Measurements from ENCODE around the gene KATNB1.

The KATNB1 gene

GRCh38 chr16:57754354-57755060 lies 18.9 kb downstream of the KATNB1 start:
- TF ChIP-seq, protein P1, sequence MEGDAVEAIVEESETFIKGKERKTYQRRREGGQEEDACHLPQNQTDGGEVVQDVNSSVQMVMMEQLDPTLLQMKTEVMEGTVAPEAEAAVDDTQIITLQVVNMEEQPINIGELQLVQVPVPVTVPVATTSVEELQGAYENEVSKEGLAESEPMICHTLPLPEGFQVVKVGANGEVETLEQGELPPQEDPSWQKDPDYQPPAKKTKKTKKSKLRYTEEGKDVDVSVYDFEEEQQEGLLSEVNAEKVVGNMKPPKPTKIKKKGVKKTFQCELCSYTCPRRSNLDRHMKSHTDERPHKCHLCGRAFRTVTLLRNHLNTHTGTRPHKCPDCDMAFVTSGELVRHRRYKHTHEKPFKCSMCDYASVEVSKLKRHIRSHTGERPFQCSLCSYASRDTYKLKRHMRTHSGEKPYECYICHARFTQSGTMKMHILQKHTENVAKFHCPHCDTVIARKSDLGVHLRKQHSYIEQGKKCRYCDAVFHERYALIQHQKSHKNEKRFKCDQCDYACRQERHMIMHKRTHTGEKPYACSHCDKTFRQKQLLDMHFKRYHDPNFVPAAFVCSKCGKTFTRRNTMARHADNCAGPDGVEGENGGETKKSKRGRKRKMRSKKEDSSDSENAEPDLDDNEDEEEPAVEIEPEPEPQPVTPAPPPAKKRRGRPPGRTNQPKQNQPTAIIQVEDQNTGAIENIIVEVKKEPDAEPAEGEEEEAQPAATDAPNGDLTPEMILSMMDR (IDR thresholded peaks at IDR 0.05; ENCODE audit: insufficient read depth, low read length, missing control alignments), result no peak
- CTCF ChIA-PET, result interaction anchor here (6.8 kb wide), 1 partner anchor 109 kb away, joined by 122 read pairs; no protein-coding TSS in a partner anchor
- no peak overlapping the region for H3K4me3 ChIP-seq (ENCODE audit: low read depth, low read length)
- POLR2A ChIA-PET, result no interaction called here
- no peak for DNase-seq (ENCODE audit: low read depth, low spot score)

DNA sequence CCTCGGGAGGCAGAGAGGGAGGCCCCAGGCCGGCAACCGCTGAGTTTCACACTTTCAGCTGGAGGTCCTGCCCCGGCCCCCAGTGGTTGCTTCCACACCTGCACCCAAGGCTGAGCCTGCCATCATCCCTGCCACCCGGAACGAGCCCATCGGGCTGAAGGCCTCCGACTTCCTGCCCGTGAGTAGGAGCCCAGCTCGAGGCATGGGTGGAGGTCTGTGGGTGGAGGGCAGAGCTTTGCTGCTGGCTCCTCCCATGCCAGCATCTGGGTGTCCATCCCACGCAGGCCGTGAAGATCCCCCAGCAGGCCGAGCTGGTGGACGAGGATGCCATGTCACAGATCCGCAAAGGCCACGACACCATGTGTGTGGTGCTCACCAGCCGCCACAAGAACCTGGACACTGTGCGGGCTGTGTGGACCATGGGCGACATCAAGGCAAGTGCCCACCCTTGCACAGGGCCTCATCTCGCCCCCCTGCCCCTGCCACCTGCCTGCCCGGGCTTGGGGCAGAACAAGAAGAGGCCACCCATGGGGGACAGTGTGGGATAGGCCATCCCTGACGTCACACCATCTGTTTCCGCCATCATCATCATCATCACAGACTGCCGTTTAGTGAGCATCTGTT lies 19.6 kb downstream of the KATNB1 start:
- CTCF ChIA-PET, result interaction anchor here (1.6 to 6.8 kb wide), 7 partner anchors 9 to 179 kb away, joined by 4 to 122 read pairs (median 23); partner anchors contain the start of gene KATNB1
- POLR2A ChIA-PET, result no interaction called here
- H3K4me3 ChIP-seq (ENCODE audit: low read depth, low read length), result no peak overlapping the region
- TF ChIP-seq, protein P1 (IDR thresholded peaks at IDR 0.05; ENCODE audit: insufficient read depth, low read length, missing control alignments), result no peak
- no peak for DNase-seq (ENCODE audit: low read depth, low spot score)

- no peak overlapping the region for H3K4me3 ChIP-seq (ENCODE audit: low read depth, low read length)
- no peak for DNase-seq (ENCODE audit: low read depth, low spot score)
- TF ChIP-seq, protein P1 (IDR thresholded peaks at IDR 0.05; ENCODE audit: insufficient read depth, low read length, missing control alignments), result no peak
- POLR2A ChIA-PET, result interaction anchor here (1.0 kb wide), 1 partner anchor 46 kb away, joined by 3 read pairs; the partner anchor contains the start of gene KIFC3
- CTCF ChIA-PET, result interaction anchor here (1.1 to 6.8 kb wide), 21 partner anchors 9 to 250 kb away, joined by 3 to 122 read pairs (median 7); partner anchors contain the start of genes KATNB1, USB1 and ZNF319
Observed at GRCh38 chr16:57755726-57756423, 20.3 kb downstream of the KATNB1 start.

DNA sequence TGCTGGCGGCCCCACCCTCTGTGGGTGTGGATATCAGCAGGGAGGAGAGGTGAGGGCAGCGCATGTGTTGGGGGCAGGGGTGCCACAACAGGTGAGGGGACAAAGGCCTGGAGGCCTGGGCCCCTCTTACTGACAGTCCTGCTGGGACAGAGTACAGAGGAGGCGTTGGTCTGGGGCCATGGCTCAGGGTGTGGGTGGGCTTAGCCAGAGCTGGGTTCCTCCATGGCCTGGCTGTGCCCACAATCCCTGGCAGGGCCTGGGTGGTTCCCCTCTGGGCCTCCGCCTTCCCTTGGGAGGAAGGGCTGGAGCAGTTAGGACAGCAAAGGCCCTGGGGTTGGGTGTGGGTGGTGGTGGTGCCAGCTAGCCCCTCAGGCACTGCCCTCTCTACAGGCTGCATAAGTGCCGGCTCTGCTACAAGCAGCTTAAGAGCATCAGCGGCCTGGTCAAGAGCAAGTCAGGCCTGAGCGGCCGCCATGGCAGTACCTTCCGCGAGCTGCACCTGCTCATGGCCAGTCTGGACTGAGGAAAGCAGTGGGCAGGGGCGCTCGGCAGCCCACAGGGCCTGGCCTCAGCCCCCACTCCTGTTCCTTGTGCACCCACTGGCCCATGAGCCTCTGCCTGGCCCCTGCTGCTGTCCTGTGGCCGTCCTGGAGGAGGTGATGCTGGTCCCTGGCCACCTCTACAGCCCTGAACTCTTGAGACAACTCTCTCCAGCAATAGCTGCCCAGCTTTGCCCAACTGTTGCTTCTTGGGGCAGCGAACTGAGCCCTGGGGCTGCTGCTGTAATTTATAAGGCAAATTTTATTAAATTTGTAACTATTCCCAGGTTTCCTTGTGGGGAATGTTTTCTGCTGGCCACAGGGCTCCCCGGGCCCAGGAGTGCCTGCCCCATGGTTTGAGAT lies 21.1 kb downstream of the KATNB1 start:
- DNase-seq (ENCODE audit: low read depth, low spot score), result no peak
- POLR2A ChIA-PET, result interaction anchor here (0.6 to 1.0 kb wide), 3 partner anchors 9 to 93 kb away, joined by 3 read pairs; partner anchors contain the start of gene KIFC3
- H3K4me3 ChIP-seq (ENCODE audit: low read depth, low read length), result no peak overlapping the region
- CTCF ChIA-PET, result interaction anchor here (0.8 to 6.8 kb wide), 33 partner anchors 10 to 249 kb away, joined by 3 to 122 read pairs (median 4); partner anchors contain the start of genes KATNB1, USB1 and ZNF319
- TF ChIP-seq, protein P1 (IDR thresholded peaks at IDR 0.05; ENCODE audit: insufficient read depth, low read length, missing control alignments), result no peak

GRCh38 chr16:57757326-57757786 lies 21.8 kb downstream of the KATNB1 start:
- ChIA-PET POLR2A (interaction anchor here (0.6 to 0.7 kb wide), 2 partner anchors 9 to 93 kb away, joined by 3 read pairs; no protein-coding TSS in a partner anchor), CTCF (interaction anchor here (0.6 to 6.8 kb wide), 35 partner anchors 10 to 248 kb away, joined by 3 to 122 read pairs (median 4); partner anchors contain the start of genes KATNB1, USB1 and ZNF319)
- DNase-seq (ENCODE audit: low read depth, low spot score), result peak; percentile 17

More at GRCh38 chr16:57757326-57757786, 21.8 kb downstream of the KATNB1 start:
- TF ChIP-seq, protein P1 (IDR thresholded peaks at IDR 0.05; ENCODE audit: insufficient read depth, low read length, missing control alignments), result peak; percentile 96
- H3K4me3 ChIP-seq (ENCODE audit: low read depth, low read length), result no peak overlapping the region

Data from AG04449 (cell line).